ENCODE data around the gene MECP2.

- TF ChIP-seq POLR2AphosphoS5 (IDR thresholded peaks at IDR 0.05; ENCODE audit: borderline replicate concordance, low read depth, low read length): no peak
- no peak for TF ChIP-seq EZH2 (IDR thresholded peaks at IDR 0.05)
Observed at GRCh38 chrX:154051201-154051810, 46.2 kb downstream of the MECP2 start.

All from SK-N-MC (cell line).